HEK293 (cell line): ENCODE measurements around the gene CELF1.
"Not testable (repeated sequence)": the region's sequence is repeated elsewhere in the genome, so short reads cannot be mapped to it uniquely, and the experiment has no call there.

ENCODE experiments used
- CTCF ChIA-PET: fragments of 350-600 bp; formaldehyde crosslinking; extraction: SDS; loops from one replicate; lab custom pipeline; 2021; ENCODE audit warnings: antibody characterized with exemption; lab: Yijun Ruan, JAX
- POLR2A ChIA-PET: fragments of 300-600 bp; formaldehyde crosslinking; extraction: SDS; loops from one replicate; lab custom pipeline; 2020; ENCODE audit warnings: antibody characterized with exemption, inconsistent platforms; lab: Yijun Ruan, JAX
- H3K27ac ChIP-seq: fragments of 200-500 bp; sonication (Bioruptor generic); 2 replicates; pipeline ENCODE4 v1.5.1; 2014; ENCODE audit warnings: low read depth, low read length, control low read depth, inconsistent platforms; ENCODE audit errors: extremely low read depth
- H3K36me3 ChIP-seq, 2 experiments: fragments of 200-500 bp in 1 of 2; sonication (Bioruptor generic) in 1 of 2; 1 replicate in 1 of 2; 2 replicates in 1 of 2; pipeline ENCODE4 v1.5.1; 2014 to 2017; ENCODE audit warnings: inconsistent platforms in 2 of 2, low read length in 2 of 2; ENCODE audit not compliant: control insufficient read depth in 2 of 2, insufficient read depth in 1 of 2
- H3K4me1 ChIP-seq: fragments of 200-500 bp; sonication (Bioruptor generic); 2 replicates; pipeline ENCODE4 v1.5.1; 2014; ENCODE audit warnings: mild to moderate bottlenecking, low read length, inconsistent platforms; ENCODE audit not compliant: control insufficient read depth, insufficient read depth
- H3K4me3 ChIP-seq: 2 replicates; pipeline ENCODE4 v1.5.1; 2011; ENCODE audit warnings: low read depth, mild to moderate bottlenecking, control low read depth, low read length, moderate library complexity
- H3K9me3 ChIP-seq: fragments of 200-500 bp; sonication (Bioruptor generic); 2 replicates; pipeline ENCODE4 v1.5.1; 2014; ENCODE audit warnings: low read depth, low read length, inconsistent platforms; ENCODE audit not compliant: control insufficient read depth, insufficient read depth
- CTCF ChIP-seq: fragments of 450-650 bp; formaldehyde crosslinking; IDR thresholded peaks from 2 replicates; pipeline ENCODE4 v1.5.1; 2016; ENCODE audit warnings: missing biosample characterization, missing genetic modification characterization
- PRDM10 ChIP-seq: fragments of 450-650 bp; formaldehyde crosslinking; IDR thresholded peaks from 2 replicates; pipeline ENCODE4 v1.5.1; 2016; ENCODE audit warnings: missing biosample characterization, missing genetic modification characterization
- SP7 ChIP-seq: fragments of 450-650 bp; formaldehyde crosslinking; IDR thresholded peaks from 2 replicates; pipeline ENCODE4 v1.5.1; 2016; ENCODE audit warnings: missing biosample characterization, missing genetic modification characterization
- WT1 ChIP-seq: fragments of 450-650 bp; formaldehyde crosslinking; IDR thresholded peaks from 2 replicates; pipeline ENCODE4 v1.5.1; 2016; ENCODE audit warnings: missing biosample characterization, missing genetic modification characterization
- ZEB2 ChIP-seq: fragments of 450-650 bp; formaldehyde crosslinking; IDR thresholded peaks from 2 replicates; pipeline ENCODE4 v1.5.1; 2016; ENCODE audit warnings: missing biosample characterization, missing genetic modification characterization
- ZNF10 ChIP-seq: fragments of 450-650 bp; formaldehyde crosslinking; IDR thresholded peaks from 2 replicates; pipeline ENCODE4 v1.5.1; 2017; ENCODE audit warnings: missing biosample characterization, missing genetic modification characterization
- ZNF214 ChIP-seq: fragments of 450-650 bp; formaldehyde crosslinking; IDR thresholded peaks from 2 replicates; pipeline ENCODE4 v1.5.1; 2017; ENCODE audit warnings: missing biosample characterization, mild to moderate bottlenecking, missing genetic modification characterization, borderline replicate concordance
- ZNF248 ChIP-seq: fragments of 450-650 bp; formaldehyde crosslinking; IDR thresholded peaks from 2 replicates; pipeline ENCODE4 v1.5.1; 2017; ENCODE audit warnings: missing biosample characterization, missing genetic modification characterization
- ZNF266 ChIP-seq: fragments of 450-650 bp; formaldehyde crosslinking; IDR thresholded peaks from 2 replicates; pipeline ENCODE4 v1.5.1; 2016; ENCODE audit warnings: missing biosample characterization, missing genetic modification characterization, low read depth
- ZNF280C ChIP-seq: fragments of 450-650 bp; formaldehyde crosslinking; IDR thresholded peaks from 2 replicates; pipeline ENCODE4 v1.5.1; 2016; ENCODE audit warnings: missing biosample characterization, missing genetic modification characterization
- ZNF350 ChIP-seq: fragments of 450-650 bp; formaldehyde crosslinking; IDR thresholded peaks from 2 replicates; pipeline ENCODE4 v1.5.0; 2017; ENCODE audit warnings: missing biosample characterization, mild to moderate bottlenecking, missing genetic modification characterization
- ZNF394 ChIP-seq: fragments of 450-650 bp; formaldehyde crosslinking; IDR thresholded peaks from 2 replicates; pipeline ENCODE4 v1.5.1; 2016; ENCODE audit warnings: missing biosample characterization, missing genetic modification characterization, mild to moderate bottlenecking, moderate library complexity, borderline replicate concordance
- ZNF560 ChIP-seq: fragments of 450-650 bp; formaldehyde crosslinking; IDR thresholded peaks from 2 replicates; pipeline ENCODE4 v1.5.1; 2017; ENCODE audit warnings: missing biosample characterization, missing genetic modification characterization, borderline replicate concordance
- ZNF600 ChIP-seq: fragments of 450-650 bp; formaldehyde crosslinking; IDR thresholded peaks from 2 replicates; pipeline ENCODE4 v1.5.1; 2016; ENCODE audit warnings: missing biosample characterization, missing genetic modification characterization
- ZNF664 ChIP-seq: fragments of 450-650 bp; formaldehyde crosslinking; IDR thresholded peaks from 2 replicates; pipeline ENCODE4 v1.5.1; 2016; ENCODE audit warnings: missing biosample characterization, missing genetic modification characterization
- ZNF704 ChIP-seq: fragments of 450-650 bp; formaldehyde crosslinking; IDR thresholded peaks from 2 replicates; pipeline ENCODE4 v1.5.1; 2016; ENCODE audit warnings: missing biosample characterization, missing genetic modification characterization
- TF ChIP-seq, protein P1 (sequence below): fragments of 450-650 bp; formaldehyde crosslinking; IDR thresholded peaks from 2 replicates; pipeline ENCODE4 v1.5.1; 2016; ENCODE audit warnings: missing biosample characterization, missing genetic modification characterization

The CELF1 gene

GRCh38 chr11:47464483-47464882 is 88.4 kb downstream of the CELF1 start (continued):
- no peak for TF ChIP-seq ZNF280C (tag by site-specific recombination)
- TF ChIP-seq ZNF214 (tag by site-specific recombination): no peak
- TF ChIP-seq SP7: peak; percentile 84
- TF ChIP-seq ZNF350 (tag by site-specific recombination): no peak
- no peak for TF ChIP-seq ZNF248
- no peak for TF ChIP-seq ZNF704 (tag by site-specific recombination)
- TF ChIP-seq, protein P1, sequence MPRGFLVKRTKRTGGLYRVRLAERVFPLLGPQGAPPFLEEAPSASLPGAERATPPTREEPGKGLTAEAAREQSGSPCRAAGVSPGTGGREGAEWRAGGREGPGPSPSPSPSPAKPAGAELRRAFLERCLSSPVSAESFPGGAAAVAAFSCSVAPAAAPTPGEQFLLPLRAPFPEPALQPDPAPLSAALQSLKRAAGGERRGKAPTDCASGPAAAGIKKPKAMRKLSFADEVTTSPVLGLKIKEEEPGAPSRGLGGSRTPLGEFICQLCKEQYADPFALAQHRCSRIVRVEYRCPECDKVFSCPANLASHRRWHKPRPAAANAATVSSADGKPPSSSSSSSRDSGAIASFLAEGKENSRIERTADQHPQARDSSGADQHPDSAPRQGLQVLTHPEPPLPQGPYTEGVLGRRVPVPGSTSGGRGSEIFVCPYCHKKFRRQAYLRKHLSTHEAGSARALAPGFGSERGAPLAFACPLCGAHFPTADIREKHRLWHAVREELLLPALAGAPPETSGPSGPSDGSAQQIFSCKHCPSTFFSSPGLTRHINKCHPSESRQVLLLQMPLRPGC (tag by site-specific recombination): 0 out of 2 replicates have a peak, but pooled peaks have one; percentile 59
- peak; percentile 41; the same call in 1 of the 2 replicates for TF ChIP-seq ZNF394 (tag by site-specific recombination)
- TF ChIP-seq, all 188 proteins: peak for 27

DNA sequence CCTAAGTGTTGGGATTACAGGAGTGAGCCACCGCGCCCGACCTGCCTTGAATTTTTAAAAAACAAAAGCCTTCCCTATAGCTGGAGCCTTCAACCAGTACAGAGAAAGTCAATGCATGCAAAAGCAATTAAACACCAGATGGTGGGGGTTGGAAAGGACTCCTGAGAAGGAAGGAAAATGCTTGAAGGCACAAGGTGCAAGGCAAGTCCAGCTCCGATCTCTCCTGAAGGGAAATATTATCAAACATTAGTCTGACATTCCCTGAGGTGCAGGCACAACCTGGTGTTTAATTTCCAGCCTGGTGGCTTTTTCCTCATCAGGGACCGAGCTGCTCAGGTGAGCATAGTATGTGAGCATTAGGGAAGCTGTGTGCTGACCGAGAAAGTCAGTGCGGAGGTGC is 91.1 kb downstream of the CELF1 start:
- POLR2A ChIA-PET: no interaction called here
- Histone ChIP-seq H3K4me1 (peaks cover 5% of the 10 kb centered on the region), H3K4me3 (no peak overlapping the region), H3K27ac (no peak overlapping the region), H3K36me3 (peaks cover 0 to 33% of the 10 kb centered on the region in 2 experiments; a peak in 2 of 3 replicates), H3K9me3 (no peaks in the 10 kb centered on the region)
- CTCF ChIA-PET: no interaction called here
- peak; percentile 52; the same call in 1 of the 2 replicates for TF ChIP-seq ZNF10 (tag by site-specific recombination)
- TF ChIP-seq ZNF560 (tag by site-specific recombination): no peak

GRCh38 chr11:47460571-47461235 is 92.2 kb downstream of the CELF1 start:
- Histone ChIP-seq H3K4me1 (peaks cover 4% of the 10 kb centered on the region), H3K4me3 (no peak overlapping the region), H3K36me3 (peaks cover 0 to 28% of the 10 kb centered on the region in 2 experiments; a peak in 2 of 3 replicates), H3K27ac (no peak overlapping the region), H3K9me3 (no peaks in the 10 kb centered on the region)
- POLR2A ChIA-PET: no interaction called here
- CTCF ChIA-PET: no interaction called here
- TF ChIP-seq ZNF664 (peak; percentile 56), ZNF266 (no peak), WT1 (peak; percentile 60)

DNA sequence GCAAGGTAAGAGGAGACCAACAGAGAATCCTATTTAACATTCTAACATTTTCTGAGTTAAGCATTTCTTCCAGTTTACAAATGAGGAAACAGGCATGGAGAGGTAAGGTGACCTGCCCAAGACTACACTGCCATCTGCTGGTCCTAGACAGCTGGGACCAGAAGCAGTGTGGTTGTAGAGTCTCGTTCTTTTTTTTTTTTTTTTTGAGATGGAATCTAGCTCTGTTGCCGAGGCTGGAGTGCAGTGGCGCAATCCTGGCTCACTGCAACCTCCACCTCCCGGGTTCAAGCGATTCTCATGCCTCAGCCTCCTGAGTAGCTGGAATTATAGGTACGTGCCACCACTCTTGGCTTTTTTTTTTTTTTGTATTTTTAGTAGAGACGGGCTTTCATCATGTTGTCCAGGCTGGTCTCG is 98.7 kb downstream of the CELF1 start:
- H3K27ac ChIP-seq, H3K36me3 ChIP-seq, H3K4me1 ChIP-seq, H3K4me3 ChIP-seq, H3K9me3 ChIP-seq: not testable (repeated sequence)
- ChIA-PET POLR2A (interaction anchor here (0.6 to 1.5 kb wide), 5 partner anchors 28 to 197 kb away, joined by 3 to 6 read pairs (median 4); partner anchors contain the start of gene PSMC3), CTCF (interaction anchor here (0.6 to 4.5 kb wide), 17 partner anchors 11 to 708 kb away, joined by 3 to 36 read pairs (median 4); partner anchors contain the start of genes NR1H3 and PSMC3)
- TF ChIP-seq PRDM10 (tag by site-specific recombination): 0 out of 2 replicates have a peak, but pooled peaks have one; percentile 20
- peak; percentile 79 for TF ChIP-seq CTCF (tag by site-specific recombination)
- TF ChIP-seq ZNF664: 0 out of 2 replicates have a peak, but pooled peaks have one; percentile 32
- 0 out of 2 replicates have a peak, but pooled peaks have one; percentile 20 for TF ChIP-seq SP7
- 0 out of 2 replicates have a peak, but pooled peaks have one; percentile 37 for TF ChIP-seq ZEB2 (tag by site-specific recombination)
- TF ChIP-seq ZNF600 (tag by site-specific recombination): 0 out of 2 replicates have a peak, but pooled peaks have one; percentile 10
